Measurements from ENCODE around the gene SLIT3.

DNA sequence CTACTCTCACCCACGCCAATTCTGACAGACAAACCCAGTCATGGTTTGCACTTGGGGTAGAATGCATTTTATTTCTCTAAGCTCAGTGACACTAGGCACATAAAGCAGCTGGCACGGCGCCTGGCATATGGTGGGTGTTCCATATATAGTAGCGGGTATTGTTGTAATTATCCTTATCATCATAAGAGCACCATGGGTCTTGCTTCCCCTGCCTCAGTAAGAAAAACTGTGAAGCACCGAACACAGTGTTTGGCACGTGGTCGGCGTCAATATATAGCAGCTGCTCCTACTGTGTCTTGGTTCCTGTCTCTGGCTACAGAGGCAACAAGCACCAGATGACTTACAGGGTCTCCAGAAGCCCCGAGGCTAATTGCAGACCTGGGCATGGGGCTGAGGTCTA, 527.7 kb downstream of the SLIT3 start:
- TF ChIP-seq RCOR1 (conservative IDR thresholded peaks at IDR 0.05; ENCODE audit: low read depth, low read length) (no peak), SIN3A (IDR thresholded peaks at IDR 0.05; ENCODE audit: low read depth, low read length) (no peak), SMC3 (IDR thresholded peaks at IDR 0.05; ENCODE audit: borderline replicate concordance, low read length) (no peak), RAD21 (IDR thresholded peaks at IDR 0.05; ENCODE audit: insufficient read depth, low read depth, low read length) (no peak), CREB1 (IDR thresholded peaks at IDR 0.05; ENCODE audit: low read depth) (no peak)
- TF ChIP-seq, protein P1, sequence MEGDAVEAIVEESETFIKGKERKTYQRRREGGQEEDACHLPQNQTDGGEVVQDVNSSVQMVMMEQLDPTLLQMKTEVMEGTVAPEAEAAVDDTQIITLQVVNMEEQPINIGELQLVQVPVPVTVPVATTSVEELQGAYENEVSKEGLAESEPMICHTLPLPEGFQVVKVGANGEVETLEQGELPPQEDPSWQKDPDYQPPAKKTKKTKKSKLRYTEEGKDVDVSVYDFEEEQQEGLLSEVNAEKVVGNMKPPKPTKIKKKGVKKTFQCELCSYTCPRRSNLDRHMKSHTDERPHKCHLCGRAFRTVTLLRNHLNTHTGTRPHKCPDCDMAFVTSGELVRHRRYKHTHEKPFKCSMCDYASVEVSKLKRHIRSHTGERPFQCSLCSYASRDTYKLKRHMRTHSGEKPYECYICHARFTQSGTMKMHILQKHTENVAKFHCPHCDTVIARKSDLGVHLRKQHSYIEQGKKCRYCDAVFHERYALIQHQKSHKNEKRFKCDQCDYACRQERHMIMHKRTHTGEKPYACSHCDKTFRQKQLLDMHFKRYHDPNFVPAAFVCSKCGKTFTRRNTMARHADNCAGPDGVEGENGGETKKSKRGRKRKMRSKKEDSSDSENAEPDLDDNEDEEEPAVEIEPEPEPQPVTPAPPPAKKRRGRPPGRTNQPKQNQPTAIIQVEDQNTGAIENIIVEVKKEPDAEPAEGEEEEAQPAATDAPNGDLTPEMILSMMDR (IDR thresholded peaks at IDR 0.05 in 2 of 3, conservative IDR thresholded peaks at IDR 0.05 in 1 of 3; ENCODE audit: control insufficient read depth in 2 of 3, extremely low read depth in 1 of 3, insufficient read depth in 1 of 3, low read depth in 3 of 3, low read length in 3 of 3) = no peak
- TF ChIP-seq, protein P2, sequence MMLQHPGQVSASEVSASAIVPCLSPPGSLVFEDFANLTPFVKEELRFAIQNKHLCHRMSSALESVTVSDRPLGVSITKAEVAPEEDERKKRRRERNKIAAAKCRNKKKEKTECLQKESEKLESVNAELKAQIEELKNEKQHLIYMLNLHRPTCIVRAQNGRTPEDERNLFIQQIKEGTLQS (IDR thresholded peaks at IDR 0.05; ENCODE audit: borderline replicate concordance, extremely low read depth, low read depth, low read length) = no peak
